Activated naive CD8-positive, alpha-beta T cell treated with anti-CD3 and anti-CD28 coated beads, Interleukin-2, amount 10 ng/mL, durations not matched to agents 7 days and 5 days (primary cell): ENCODE data around the gene RTP1. TPM values are rescaled to one million over a fixed set of nuclear protein-coding genes. Genes with fewer than 3 reads are reported as not detected.
"Not testable (repeated sequence)": the region's sequence is repeated elsewhere in the genome, so short reads cannot be mapped to it uniquely, and the experiment has no call there.

Experiments used
- ATAC-seq: fragments of 150-1000 bp; cut with Tn5 transposase; one replicate; pipeline ENCODE4 v1.10.0; 2021; ENCODE audit warnings: low read depth, moderate library complexity
- POLR2A ChIA-PET: fragments of 350-600 bp; sonication (Branson Sonifier 250); formaldehyde crosslinking; loops from one replicate; lab custom pipeline; 2021; ENCODE audit warnings: antibody characterized with exemption; lab: Charles Lee
- DNase-seq: peaks from one replicate; pipeline ENCODE4 v3.0.0; 2021
- H3K27ac Mint-ChIP-seq: one replicate; pipeline ENCODE4 v1.8.0; 2022; ENCODE audit warnings: mild to moderate bottlenecking, mixed read lengths
- H3K27me3 Mint-ChIP-seq: one replicate; pipeline ENCODE4 v1.8.0; 2022; ENCODE audit warnings: mild to moderate bottlenecking, moderate library complexity, mixed read lengths
- H3K36me3 Mint-ChIP-seq: one replicate; pipeline ENCODE4 v1.8.0; 2021; ENCODE audit warnings: mild to moderate bottlenecking, mixed read lengths
- H3K4me1 Mint-ChIP-seq: one replicate; pipeline ENCODE4 v1.8.0; 2021; ENCODE audit warnings: mixed read lengths
- H3K4me3 Mint-ChIP-seq: one replicate; pipeline ENCODE4 v1.8.0; 2022; ENCODE audit warnings: mild to moderate bottlenecking, moderate library complexity, mixed read lengths
- H3K9me3 Mint-ChIP-seq: one replicate; pipeline ENCODE4 v1.8.0; 2021; ENCODE audit warnings: mixed read lengths
- total RNA-seq, 2 experiments: library from RNA; stranded (reverse); gene quantifications; one replicate each; pipeline ENCODE4 v1.2.3, GENCODE V29; 2021

Gene RTP1
- total RNA-seq, 2 experiments from 2014 or later: not detected

DNA sequence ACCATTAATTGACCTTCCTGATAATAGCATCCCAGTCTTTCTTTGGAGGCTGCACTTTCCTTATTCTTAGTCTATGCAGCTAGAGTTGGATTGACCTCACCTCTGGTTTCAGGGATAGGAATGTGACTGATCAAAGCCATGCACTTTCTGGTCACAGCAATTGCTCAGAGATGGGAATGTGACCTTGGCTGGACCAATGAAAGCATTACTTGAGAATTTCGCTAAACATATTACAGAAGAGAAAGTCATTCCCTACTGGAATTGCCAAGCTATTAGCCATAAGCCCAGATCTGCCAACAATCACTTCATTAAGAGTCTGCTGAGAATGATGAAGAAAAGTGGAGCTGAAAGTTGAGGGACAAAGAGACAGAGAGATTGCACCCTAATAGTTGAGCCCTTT, 32.7 kb downstream of the RTP1 start:
- DNase-seq: no peak
- Mint-ChIP-seq H3K4me1 (no peaks in the 10 kb centered on the region), H3K27ac (no peak overlapping the region), H3K4me3 (no peak overlapping the region), H3K27me3 (peaks cover 6% of the 10 kb centered on the region), H3K36me3 (no peaks in the 10 kb centered on the region), H3K9me3 (no peaks in the 10 kb centered on the region)
- POLR2A ChIA-PET: no interaction called here
- no peak for ATAC-seq

DNA sequence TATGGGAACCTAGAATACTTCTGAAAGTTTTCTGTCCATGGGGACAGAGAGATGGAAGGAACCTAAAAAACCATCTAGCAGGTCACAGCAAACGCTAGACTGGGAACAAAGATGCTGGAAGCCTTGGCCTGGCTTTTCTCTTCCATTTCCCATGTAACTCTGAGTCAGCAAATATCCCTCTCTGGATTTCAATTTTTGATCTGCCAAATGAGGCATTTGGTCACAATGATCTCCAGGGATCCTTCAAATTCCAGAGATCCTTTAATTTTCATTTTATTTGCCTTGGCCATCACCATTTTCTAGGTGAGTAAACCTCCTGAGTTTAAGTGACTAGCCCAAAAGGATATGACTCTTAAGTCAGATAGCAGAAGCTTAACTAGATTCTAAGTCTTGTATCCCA, 39.7 kb downstream of the RTP1 start:
- no peak for ATAC-seq
- DNase-seq: no peak
- POLR2A ChIA-PET: no interaction called here
- H3K4me3 Mint-ChIP-seq: no peak overlapping the region
- H3K4me1 Mint-ChIP-seq: no peaks in the 10 kb centered on the region
- no peak overlapping the region for H3K27ac Mint-ChIP-seq
- no peaks in the 10 kb centered on the region for H3K27me3 Mint-ChIP-seq
- H3K36me3 Mint-ChIP-seq: no peaks in the 10 kb centered on the region
- H3K9me3 Mint-ChIP-seq: peaks cover 1% of the 10 kb centered on the region

DNA sequence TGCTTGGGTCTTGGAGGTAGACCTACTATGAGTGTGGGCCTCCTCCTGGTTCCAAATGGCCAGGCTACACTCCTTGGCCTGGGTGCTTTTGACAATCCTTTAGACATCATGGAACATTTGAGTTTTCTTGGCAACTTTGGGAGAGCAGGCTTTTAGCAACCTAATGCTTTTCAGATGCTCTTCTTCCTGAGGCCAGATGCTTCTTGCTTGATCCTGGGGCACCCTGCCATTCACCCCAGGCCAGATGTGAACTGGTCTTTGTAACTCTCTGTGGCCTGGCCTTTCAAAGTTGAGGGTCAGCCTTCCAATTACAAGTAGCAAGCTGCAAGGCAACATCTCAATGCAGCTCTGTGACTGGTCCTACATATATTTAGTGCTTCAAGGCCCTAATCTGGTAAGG, 40.5 kb downstream of the RTP1 start:
- Mint-ChIP-seq H3K4me1 (no peaks in the 10 kb centered on the region), H3K9me3 (peaks cover 1% of the 10 kb centered on the region), H3K36me3 (no peaks in the 10 kb centered on the region), H3K4me3 (no peak overlapping the region), H3K27me3 (no peaks in the 10 kb centered on the region), H3K27ac (no peak overlapping the region)
- ATAC-seq: no peak
- DNase-seq: no peak
- POLR2A ChIA-PET: no interaction called here

GRCh38 chr3:187238239-187238638, 41.0 kb downstream of the RTP1 start:
- no peaks in the 10 kb centered on the region for H3K36me3 Mint-ChIP-seq
- POLR2A ChIA-PET: no interaction called here
- DNase-seq (no peak), ATAC-seq (no peak)
- peaks cover 1% of the 10 kb centered on the region for H3K9me3 Mint-ChIP-seq
- H3K4me1 Mint-ChIP-seq: no peaks in the 10 kb centered on the region
- no peaks in the 10 kb centered on the region for H3K27me3 Mint-ChIP-seq
- H3K4me3 Mint-ChIP-seq: no peak overlapping the region
- H3K27ac Mint-ChIP-seq: no peak overlapping the region

DNA sequence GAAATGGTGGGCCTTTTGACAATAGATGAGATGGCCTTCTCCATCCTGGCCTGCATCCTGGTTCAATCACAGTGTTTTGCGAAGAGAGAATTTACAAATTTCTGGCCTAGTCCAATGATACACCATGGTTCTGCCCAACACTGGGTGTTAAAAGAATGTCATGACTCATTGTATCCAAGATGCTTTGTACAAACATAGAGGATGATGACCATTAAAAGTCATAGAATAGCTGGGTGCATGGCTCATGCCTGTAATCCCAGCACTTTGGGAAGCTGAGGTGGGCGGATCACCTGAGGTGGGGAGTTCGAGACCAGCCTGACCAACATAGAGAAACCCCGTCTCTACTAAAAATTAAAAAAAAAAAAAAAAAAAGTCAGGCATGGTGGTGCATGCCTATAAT, 41.5 kb downstream of the RTP1 start:
- H3K27me3 Mint-ChIP-seq, POLR2A ChIA-PET, H3K4me3 Mint-ChIP-seq, ATAC-seq, H3K4me1 Mint-ChIP-seq, H3K27ac Mint-ChIP-seq, H3K36me3 Mint-ChIP-seq, DNase-seq, H3K9me3 Mint-ChIP-seq: not testable (repeated sequence)

GRCh38 chr3:187242435-187242834, 45.1 kb downstream of the RTP1 start:
- Mint-ChIP-seq H3K36me3 (no peaks in the 10 kb centered on the region), H3K9me3 (peaks cover 1% of the 10 kb centered on the region), H3K27ac (no peak overlapping the region), H3K4me3 (no peak overlapping the region), H3K27me3 (peaks cover 10% of the 10 kb centered on the region), H3K4me1 (peaks cover 3% of the 10 kb centered on the region)
- ATAC-seq: no peak
- POLR2A ChIA-PET: no interaction called here
- DNase-seq: no peak

DNA sequence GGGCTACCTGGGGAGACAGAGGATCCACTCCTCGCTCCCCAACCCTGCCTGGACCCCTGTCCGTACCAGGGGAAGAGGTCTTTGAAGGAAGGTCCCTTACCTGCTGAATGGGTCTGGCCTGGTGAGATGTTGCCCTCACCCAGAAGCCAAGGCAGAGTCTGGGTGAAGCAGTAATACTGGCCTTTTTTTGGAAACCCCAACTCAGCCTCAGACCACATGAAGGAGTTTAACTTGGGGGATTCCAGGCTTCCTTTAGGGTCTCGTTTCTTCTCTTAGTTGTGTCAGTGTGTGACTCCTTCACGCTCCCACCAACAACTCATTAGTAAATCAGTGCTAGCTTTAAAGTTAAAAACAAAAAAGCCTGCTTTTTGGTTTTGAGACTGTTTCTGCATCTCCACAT, 45.6 kb downstream of the RTP1 start:
- POLR2A ChIA-PET: no interaction called here
- no peak for ATAC-seq

GRCh38 chr3:187243933-187244524, 46.7 kb downstream of the RTP1 start:
- H3K4me3 Mint-ChIP-seq: no peak overlapping the region
- POLR2A ChIA-PET: no interaction called here
- ATAC-seq: no peak
- no peak for DNase-seq
- H3K36me3 Mint-ChIP-seq: no peaks in the 10 kb centered on the region
- peaks cover 5% of the 10 kb centered on the region for H3K4me1 Mint-ChIP-seq
- peaks cover 10% of the 10 kb centered on the region for H3K27me3 Mint-ChIP-seq
- H3K27ac Mint-ChIP-seq: no peak overlapping the region
- peaks cover 1% of the 10 kb centered on the region for H3K9me3 Mint-ChIP-seq

More for the DNA sequence above, 45.6 kb downstream of the RTP1 start:
- H3K4me3 Mint-ChIP-seq: no peak overlapping the region
- peaks cover 10% of the 10 kb centered on the region for H3K27me3 Mint-ChIP-seq
- H3K9me3 Mint-ChIP-seq: peaks cover 1% of the 10 kb centered on the region
- no peak overlapping the region for H3K27ac Mint-ChIP-seq
- DNase-seq: no peak
- H3K4me1 Mint-ChIP-seq: peaks cover 4% of the 10 kb centered on the region
- no peaks in the 10 kb centered on the region for H3K36me3 Mint-ChIP-seq

GRCh38 chr3:187247398-187247797, 50.1 kb downstream of the RTP1 start:
- POLR2A ChIA-PET: no interaction called here
- Mint-ChIP-seq H3K9me3 (no peaks in the 10 kb centered on the region), H3K27me3 (peaks cover 14% of the 10 kb centered on the region), H3K36me3 (no peaks in the 10 kb centered on the region), H3K4me3 (no peak overlapping the region), H3K27ac (no peak overlapping the region), H3K4me1 (peaks cover 5% of the 10 kb centered on the region)
- DNase-seq (no peak), ATAC-seq (peak; percentile 42)

Other genes starting within 250 kb of the RTP1 start
- 10 to 100 TPM; 18.8 TPM for gene RPL39L, start 58.0 kb upstream of the RTP1 start, total RNA-seq
- gene MASP1, start 94.3 kb downstream of the RTP1 start, total RNA-seq: not detected
- 10 to 100 TPM; 16.9 to 17.1 TPM for gene RTP4, start 170.9 kb downstream of the RTP1 start, total RNA-seq